ENCODE results near the gene PDCD6IP.
"Not testable (repeated sequence)": the region's sequence is repeated elsewhere in the genome, so short reads cannot be mapped to it uniquely, and the experiment has no call there.

PDCD6IP gene, protein sequence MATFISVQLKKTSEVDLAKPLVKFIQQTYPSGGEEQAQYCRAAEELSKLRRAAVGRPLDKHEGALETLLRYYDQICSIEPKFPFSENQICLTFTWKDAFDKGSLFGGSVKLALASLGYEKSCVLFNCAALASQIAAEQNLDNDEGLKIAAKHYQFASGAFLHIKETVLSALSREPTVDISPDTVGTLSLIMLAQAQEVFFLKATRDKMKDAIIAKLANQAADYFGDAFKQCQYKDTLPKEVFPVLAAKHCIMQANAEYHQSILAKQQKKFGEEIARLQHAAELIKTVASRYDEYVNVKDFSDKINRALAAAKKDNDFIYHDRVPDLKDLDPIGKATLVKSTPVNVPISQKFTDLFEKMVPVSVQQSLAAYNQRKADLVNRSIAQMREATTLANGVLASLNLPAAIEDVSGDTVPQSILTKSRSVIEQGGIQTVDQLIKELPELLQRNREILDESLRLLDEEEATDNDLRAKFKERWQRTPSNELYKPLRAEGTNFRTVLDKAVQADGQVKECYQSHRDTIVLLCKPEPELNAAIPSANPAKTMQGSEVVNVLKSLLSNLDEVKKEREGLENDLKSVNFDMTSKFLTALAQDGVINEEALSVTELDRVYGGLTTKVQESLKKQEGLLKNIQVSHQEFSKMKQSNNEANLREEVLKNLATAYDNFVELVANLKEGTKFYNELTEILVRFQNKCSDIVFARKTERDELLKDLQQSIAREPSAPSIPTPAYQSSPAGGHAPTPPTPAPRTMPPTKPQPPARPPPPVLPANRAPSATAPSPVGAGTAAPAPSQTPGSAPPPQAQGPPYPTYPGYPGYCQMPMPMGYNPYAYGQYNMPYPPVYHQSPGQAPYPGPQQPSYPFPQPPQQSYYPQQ

GRCh38 chr3:33798418-33799201, at the start of gene PDCD6IP:
TSS of gene PDCD6IP (plus strand) at chr3:33798630. CDS start at chr3:33798729, 99 bp downstream.
- no peak for TF ChIP-seq CTCF (IDR thresholded peaks at IDR 0.05; ENCODE audit: low read depth, low read length)

DNA sequence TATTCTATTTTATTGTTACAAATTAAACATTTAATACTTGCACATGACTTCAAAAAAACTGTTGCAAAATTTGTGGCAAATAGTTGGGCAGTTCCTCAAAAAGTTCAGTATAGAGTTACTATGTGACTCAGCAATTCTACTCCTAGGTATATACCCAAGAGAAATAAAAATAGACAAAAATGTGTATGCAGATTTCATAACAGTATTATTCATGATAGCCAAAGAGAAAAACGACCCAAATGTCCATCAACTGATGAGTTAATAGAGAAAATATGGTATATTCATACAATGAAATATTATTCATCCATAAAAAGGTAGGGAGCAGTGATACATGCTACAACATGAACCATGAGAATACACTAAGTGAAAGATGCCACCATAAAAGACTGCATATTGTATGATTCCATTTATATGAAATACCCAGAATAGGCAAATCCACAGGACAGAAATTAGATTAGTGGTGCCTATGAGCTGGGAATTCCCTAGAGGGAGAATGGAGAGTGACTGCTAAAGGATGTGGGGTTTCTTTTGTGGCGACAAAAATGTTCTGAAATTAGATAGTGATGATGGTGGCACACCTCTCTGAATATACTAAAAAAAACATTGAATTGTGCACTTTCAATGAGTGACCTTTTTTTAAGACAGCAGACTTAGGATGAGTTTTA, 48.8 kb upstream of the PDCD6IP start:
- H3K4me3 ChIP-seq (ENCODE audit: low read depth, low read length): no peak overlapping the region
- no peak for TF ChIP-seq CTCF (IDR thresholded peaks at IDR 0.05; ENCODE audit: low read depth, low read length)

More at GRCh38 chr3:33798418-33799201, at the start of gene PDCD6IP:
- peak within 1 kb of the TSS; percentile 93 for H3K4me3 ChIP-seq (ENCODE audit: low read depth, low read length)

DNA sequence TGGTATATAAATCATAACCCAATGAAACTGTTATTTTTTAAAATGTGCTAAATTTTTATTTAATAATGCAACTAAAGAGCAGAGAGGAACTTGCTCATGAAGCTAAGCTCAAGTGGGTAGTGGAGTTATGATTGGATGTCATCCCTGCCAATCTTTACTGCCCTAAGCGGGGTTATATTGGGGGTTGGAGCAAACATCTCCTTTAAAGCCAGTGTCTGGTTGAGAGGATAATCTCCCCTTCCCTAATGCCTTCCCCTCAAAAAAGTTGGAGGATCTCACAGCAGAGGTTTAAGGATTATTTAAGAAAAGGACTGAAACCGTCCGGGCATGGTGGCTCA, 48.2 kb upstream of the PDCD6IP start:
- H3K4me3 ChIP-seq (ENCODE audit: low read depth, low read length): no peak overlapping the region
- TF ChIP-seq CTCF (IDR thresholded peaks at IDR 0.05; ENCODE audit: low read depth, low read length): no peak

GRCh38 chr3:33751336-33751735, 47.1 kb upstream of the PDCD6IP start:
- H3K4me3 ChIP-seq (ENCODE audit: low read depth, low read length): no peak overlapping the region
- TF ChIP-seq CTCF (IDR thresholded peaks at IDR 0.05; ENCODE audit: low read depth, low read length): no peak

- H3K4me3 ChIP-seq (ENCODE audit: low read depth, low read length): not testable (repeated sequence)
Observed at GRCh38 chr3:33754391-33754790, 44.0 kb upstream of the PDCD6IP start.

DNA sequence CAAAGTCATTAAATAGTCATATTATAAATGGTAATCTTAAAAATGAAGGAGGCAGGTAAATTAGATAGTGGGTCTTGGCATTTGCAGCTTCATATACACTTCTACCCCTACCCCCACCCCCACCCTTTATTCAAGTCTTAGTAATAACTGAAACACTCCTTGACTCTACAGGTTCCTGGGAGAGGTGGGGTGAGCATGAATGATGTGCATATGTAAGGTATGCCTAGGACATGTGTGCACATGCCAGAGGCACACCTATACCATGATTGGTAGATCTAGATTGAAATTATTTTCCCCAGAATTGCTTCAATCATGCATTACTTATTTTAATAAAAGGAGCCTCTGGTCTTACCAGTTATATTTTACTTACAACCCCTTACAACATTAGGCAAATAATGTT, 40.1 kb upstream of the PDCD6IP start:
- no peak for TF ChIP-seq CTCF (IDR thresholded peaks at IDR 0.05; ENCODE audit: low read depth, low read length)
- H3K4me3 ChIP-seq (ENCODE audit: low read depth, low read length): no peak overlapping the region

DNA sequence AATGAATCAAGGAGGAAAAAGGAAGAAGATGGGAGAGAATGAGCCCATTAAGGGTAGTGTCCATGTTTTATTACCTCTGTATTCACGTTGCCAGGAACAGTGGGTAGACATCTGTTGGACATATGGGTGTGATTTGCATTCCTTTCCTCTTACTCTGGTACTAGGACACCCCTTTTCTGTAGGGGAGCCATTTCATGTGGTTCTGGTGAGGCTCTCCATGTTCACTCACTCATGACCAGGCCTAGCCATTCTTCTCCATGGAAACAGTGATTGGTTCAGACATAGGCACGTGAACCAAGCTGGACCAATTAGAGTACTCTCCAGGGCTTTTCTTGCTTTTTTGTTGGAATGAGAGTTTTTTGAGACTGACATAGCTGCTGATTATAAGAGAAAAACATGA, 39.6 kb upstream of the PDCD6IP start:
- no peak for TF ChIP-seq CTCF (IDR thresholded peaks at IDR 0.05; ENCODE audit: low read depth, low read length)
- no peak overlapping the region for H3K4me3 ChIP-seq (ENCODE audit: low read depth, low read length)
